ENCODE data around the gene DRC1.

- TF ChIP-seq CTCF (IDR thresholded peaks at IDR 0.05): no peak
- no peak for TF ChIP-seq POLR2AphosphoS5 (IDR thresholded peaks at IDR 0.05)
- TF ChIP-seq POLR2A (IDR thresholded peaks at IDR 0.05): no peak
- TF ChIP-seq EP300 (IDR thresholded peaks at IDR 0.05; ENCODE audit: low read depth): no peak
Measured at GRCh38 chr2:26429779-26430578, 28.3 kb downstream of the DRC1 start.
